Eye (tissue), 1 donor: ENCODE measurements around the gene QSOX1.

ENCODE experiments used
- DNase-seq: peaks from one replicate; pipeline ENCODE4 v3.0.0-alpha.2; 2015

Gene QSOX1

DNA sequence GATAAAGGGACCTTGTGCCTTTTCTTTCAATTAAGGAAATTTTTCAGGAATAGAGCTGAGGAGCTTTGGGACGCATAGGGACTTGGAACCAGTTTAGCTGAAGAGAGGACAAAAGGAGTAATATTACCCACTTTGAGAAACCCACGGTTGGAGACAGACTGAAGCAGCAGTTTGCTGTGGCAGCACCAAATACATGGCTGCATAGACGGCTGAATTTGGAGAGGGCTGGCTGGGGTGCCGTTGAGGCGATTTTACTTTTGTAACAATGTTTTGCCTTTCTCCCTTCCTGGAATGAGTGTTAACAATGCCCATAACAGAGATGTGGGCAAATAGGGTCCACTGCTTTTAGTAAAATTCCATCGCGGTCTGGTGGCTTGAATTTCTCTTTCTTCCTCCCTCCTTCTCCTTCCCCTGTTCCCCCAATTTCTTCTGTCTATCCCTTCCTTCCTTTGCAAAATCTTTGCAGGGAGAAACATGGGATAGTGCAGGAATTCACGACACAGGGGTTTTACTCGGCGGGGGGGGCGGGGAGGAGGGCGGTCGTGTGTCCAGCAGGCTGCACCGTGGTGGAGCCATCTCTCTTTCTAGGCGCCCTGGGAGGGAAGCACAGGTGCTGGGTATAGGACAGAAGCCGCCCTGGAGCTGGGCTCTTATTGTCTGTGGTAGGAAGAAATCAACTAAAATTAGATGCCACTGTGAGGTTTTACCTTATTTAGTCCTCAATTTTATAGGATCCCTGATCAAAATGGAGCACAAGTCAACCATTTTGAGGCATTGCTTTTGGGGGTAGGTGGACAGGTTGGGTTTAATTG, 82.2 kb downstream of the QSOX1 start:
- DNase-seq, result no peak

DNA sequence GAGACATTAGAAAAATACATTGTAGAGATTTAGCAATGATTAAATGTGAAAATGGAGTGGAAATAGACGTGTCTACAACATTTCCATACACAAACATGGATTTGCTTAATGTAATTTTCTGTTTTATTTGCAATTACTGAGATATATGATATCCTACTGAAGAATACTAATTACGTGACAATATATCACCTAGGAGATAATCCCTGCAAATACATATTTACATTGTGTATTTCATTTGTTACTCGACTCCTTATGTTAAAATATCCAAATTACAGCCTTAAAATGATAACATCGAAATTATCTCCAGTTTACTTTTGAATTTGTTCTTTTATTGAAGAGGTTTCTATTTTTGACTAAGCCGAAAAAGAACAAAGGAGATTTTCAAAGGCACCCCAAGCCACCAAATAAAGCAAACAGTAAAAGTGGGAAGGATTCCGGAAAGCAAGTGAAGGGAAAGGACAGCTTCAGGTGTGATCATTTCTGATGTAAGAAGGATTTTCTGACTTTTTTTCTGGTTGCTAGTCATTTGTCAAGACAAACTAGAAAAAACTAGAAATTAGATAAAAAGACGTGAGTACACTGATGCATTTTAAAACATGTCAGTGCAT, 83.3 kb downstream of the QSOX1 start:
- DNase-seq, result peak; percentile 53

- no peak for DNase-seq
Measured at GRCh38 chr1:180238675-180239074, 84.0 kb downstream of the QSOX1 start.

DNA sequence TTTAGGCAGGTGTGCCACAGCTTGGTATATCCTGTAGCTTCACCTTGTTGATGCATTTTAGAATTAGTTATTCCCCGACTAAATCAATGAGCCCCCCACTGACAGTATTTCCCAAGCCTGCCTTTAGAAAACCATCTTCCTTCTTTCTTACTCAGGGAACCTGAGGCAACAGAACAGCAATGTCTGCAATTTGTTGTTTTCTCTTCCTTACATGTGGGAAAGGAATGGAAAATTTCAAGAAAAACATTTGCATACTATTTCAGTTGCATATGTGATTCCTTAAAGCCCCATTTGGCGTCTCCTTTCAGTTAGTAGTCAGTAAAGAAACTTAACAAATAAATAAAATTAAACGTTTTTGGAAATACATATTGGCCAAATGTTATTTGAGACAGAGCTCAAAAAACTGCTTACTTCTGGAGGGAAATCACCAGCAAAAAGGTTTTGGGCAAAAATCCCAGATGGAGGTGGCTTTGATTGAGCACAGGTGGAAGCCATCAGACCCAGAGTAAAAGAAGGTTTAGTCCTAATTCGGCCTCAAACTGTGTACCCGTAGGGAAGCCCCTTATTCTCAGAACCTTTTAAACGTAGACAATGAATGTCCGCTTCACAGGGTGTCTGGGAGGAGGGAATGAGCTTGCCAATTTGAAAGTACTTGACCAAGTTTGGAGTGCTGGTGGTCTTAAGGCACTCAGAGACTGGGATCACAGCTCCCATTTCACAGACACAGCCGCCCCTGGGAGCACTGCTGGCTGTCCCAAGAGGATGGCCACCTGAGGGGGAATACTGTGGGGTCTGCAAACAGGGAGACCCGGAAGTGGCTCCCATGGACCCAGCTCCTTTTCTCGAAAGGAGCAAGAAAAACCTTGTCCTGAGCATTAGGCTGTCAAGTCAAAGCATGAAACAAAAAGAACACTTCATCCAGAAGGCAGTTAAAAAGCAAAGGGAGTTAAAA, 84.8 kb downstream of the QSOX1 start:
- peak; percentile 29 for DNase-seq

- no peak for DNase-seq
Measured at GRCh38 chr1:180241716-180242544, 87.3 kb downstream of the QSOX1 start.

DNA sequence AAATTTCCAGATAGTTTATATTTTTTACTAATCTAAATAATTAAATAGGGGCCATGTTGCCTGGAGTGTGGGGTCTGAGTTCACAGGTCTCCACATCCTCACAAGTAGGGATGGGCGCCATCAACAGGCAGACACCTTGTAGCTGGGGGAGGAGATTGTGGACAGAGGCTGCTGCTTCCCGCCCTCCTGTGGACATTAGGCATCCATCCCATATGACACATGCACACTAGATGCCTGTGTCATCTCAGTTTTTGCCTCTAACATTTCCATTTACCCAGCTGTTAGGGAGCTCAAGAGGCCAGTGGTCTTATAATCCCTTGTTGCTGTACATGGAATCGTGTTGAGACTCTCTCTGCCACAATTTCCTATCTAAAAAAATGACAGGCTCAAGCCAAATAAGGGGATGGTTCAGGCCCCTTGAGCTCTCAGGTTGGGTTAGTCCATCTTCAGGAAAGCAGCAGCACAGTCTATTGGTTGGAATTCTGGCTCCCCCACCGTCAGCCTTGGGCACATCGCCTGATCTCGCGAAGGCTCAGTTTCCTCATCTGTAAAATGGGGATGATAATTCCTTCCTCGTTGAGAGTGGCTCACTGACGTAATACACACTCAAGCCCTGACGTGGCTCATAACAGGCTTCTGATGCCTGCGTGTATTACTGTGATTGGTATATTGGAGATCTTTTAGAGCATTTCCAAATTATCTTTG, 89.0 kb downstream of the QSOX1 start:
- no peak for DNase-seq

GRCh38 chr1:180244840-180245239, 90.2 kb downstream of the QSOX1 start:
- DNase-seq, result no peak

DNA sequence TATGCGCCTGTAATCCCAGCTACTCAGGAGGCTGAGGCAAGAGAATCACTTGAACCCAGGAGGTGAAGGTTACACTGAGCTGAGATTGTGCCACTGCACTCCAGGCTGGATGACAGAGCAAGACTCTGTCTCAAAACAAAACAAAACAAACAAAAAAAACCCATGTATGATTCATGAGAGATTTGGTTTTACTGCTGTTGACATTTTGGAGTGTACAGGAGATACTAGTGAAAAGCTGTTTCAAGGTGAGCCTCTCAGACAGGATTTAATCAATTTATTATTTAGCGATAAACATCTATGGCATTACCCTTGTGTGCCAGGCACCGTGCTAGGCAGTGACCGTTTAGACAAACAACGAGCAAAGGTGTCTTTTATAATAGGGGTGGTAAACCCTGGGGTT, 91.9 kb downstream of the QSOX1 start:
- no peak for DNase-seq

DNA sequence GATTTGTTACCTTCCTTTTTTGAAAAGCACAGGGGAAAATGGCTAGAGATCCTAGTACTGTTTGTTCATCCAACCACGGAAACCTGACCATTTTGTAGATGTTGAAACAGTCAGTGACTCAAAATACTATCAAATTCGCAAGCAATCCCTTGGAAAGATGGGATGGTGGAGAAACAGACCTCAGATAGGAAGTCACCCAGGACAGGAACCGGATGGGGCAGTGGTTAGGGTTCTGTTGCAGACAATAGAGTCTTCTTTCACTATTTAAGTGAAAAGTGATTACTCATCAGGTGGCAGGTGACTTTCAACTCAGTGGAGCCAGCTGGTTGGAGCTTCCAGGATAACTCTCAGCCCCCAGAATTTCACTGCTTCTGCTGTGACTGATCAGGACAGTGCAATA, 92.4 kb downstream of the QSOX1 start:
- DNase-seq, result no peak

DNA sequence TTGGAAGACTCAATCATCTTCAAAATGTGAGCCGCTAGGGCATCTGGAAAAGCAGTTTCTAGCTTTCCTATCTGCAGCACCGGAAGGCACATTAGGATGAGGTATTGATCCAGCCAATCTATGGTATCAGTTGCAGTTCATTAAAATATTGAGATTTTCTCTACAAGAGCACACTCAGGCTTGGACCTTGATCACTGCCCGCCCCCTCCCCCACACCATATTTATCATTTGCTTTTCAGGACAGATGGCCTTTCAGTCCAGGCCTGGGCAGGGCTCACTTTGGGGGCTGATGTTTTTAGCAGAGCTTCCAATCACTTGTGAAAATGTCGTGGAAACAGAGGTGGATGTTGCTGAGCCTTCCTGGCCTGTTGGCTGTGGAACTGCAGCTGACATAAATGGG, 92.9 kb downstream of the QSOX1 start:
- no peak for DNase-seq

- no peak for DNase-seq
Measured at GRCh38 chr1:180248176-180248575, 93.5 kb downstream of the QSOX1 start.

DNA sequence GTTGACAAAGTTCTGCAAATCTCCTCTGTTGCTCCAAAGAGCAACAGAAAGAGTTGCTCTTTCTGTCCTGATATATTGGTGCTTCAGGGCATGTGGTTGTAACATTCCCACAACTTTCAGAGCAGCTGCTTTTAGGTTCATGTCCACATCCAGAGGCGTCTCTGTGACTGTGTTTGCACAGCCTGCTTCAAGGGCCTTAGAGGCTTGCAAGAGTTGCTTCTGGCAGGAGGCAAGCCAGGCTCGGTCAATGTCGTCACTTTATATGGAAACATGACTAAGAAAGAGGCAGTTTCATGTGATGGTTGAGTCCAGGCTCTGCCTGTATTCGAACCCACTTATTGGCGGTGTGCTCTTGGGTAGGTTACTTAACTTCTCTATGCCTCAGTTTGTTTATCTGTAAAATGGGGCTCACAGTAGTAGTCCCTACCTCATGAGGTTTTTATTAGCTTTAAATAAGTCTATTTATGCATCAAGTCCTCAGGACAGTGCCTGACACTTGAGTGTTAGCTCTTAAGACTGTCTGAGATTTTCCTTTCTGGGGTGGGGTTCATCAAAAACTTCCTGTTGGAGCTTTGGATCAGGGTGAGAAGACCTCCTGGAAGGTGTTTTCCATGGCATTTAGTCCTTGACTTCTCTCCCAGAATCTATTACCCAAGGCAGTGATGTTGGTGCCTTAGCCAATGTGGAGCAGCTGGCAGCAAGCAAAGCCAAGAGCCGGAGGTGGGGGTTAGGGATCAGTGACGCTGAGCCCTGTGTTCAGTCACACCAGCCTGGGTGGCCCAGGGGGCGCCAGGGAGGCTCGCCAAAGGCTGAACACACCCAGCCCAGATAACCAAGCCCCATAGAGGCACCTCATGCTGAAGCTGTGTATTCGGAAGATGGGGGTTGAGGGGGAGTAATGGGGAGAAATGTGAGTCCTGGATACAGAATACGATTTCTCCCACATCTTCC, 94.3 kb downstream of the QSOX1 start:
- DNase-seq, result no peak

DNA sequence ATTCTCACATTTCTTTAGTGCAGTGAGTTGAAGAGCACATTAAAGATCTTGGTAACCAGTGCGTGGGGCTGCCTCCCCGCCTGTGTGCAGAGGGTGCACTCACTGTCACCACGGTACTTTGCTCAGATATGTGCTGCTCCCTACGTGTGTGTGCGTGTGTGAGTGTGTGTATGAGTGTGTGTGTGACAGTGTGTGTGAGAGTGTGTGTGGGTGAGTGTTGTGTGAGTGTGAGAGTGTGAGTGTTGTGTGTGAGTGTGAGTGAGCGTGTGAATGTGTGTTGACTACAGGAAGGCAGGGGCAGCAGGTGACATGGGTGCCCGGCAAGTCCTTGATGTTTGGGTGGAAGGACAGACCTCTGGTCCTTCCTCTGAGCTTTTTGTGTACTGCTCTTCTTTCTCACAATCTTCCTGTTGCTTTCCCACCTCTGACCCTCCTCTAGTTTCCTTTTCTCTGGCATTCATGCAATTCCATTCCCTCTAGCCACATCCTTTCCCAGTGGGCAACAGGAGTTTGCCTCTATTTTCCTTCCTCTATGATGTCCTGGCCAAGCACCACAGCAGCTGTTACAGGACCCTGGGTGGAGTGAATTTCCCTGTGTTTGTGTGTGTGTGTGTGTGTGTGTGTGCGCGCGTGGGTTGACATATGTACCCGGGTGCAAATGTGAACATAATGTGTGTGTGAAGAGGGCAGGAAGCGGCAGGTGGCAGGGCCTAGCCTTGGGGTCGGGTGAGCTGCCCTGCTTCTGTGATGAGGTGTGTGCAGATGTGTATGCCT, 95.2 kb downstream of the QSOX1 start:
- DNase-seq, result no peak

GRCh38 chr1:180250499-180250770, 95.8 kb downstream of the QSOX1 start:
- no peak for DNase-seq

- no peak for DNase-seq
Measured at GRCh38 chr1:180250883-180251509, 96.3 kb downstream of the QSOX1 start.

DNA sequence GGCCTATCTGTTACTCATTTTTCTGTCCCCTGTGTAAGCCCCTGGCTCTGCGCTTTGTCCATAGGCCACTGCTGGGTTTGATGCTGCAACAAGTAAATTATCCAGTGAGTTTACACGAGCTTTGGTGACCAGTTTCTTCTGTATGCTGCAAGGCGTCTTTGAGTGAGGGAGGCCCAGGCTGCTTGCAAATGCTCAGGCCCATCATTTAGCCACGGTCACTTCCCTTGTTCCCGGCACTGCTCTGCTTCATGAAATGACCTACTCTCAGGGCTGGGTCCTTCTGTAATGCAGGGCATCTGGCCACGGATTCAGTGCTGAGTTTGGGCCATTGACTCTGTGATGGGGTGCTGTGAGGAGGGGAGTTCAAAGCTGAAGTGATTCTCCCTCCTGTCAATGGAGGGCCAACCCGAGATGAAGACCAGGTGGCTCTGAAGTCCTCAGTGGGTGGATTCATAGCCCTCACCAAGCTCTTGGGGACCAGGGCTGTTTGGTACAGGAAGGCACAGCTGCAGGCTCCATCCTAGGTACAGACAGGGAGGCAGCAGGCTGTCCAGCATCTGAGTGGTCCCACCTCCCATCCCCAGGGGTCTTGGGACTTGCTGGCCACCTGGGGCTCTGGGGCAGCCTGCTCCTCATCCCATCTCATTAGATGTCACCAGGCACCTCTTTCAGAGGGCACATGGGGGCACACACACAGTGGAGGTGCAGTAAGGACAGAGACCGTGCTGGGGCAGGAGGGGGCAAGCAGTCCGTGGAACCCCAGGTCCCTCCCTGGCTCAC, 97.0 kb downstream of the QSOX1 start:
- no peak for DNase-seq

- DNase-seq, result peak; percentile 73
Measured at GRCh38 chr1:180252638-180253536, 98.2 kb downstream of the QSOX1 start.
